Keratinocyte (primary cell): ENCODE measurements around the gene GPT2. TPM values are rescaled to one million over a fixed set of nuclear protein-coding genes. Genes with fewer than 3 reads are reported as not detected.

Experiments used
- DNase-seq: peaks from one replicate; pipeline ENCODE4 v3.0.0-alpha.2; 2011; ENCODE audit warnings: low read depth, missing footprints, low spot score
- FAIRE-seq: peaks from 2 replicates; lab custom pipeline; 2011; peaks lifted over from hg19 to GRCh38; lab: Jason Lieb, UNC
- H2AFZ ChIP-seq: 2 replicates; pipeline ENCODE4 v1.6.0; 2012; ENCODE audit warnings: low read length, control low read depth, inconsistent platforms; ENCODE audit not compliant: control insufficient read depth
- H3K27ac ChIP-seq: 2 replicates; pipeline ENCODE4 v1.5.1; 2011; ENCODE audit warnings: low read length; ENCODE audit not compliant: control insufficient read depth, insufficient read depth
- H3K27me3 ChIP-seq: 3 replicates; pipeline ENCODE4 v1.6.0; 2011; ENCODE audit warnings: low read length; ENCODE audit not compliant: control insufficient read depth, insufficient read depth; ENCODE audit errors: extremely low read depth
- H3K36me3 ChIP-seq, 2 experiments: 2 replicates in 1 of 2; 3 replicates in 1 of 2; pipeline ENCODE4 v1.5.1; 2011; ENCODE audit warnings: low read length in 2 of 2, mild to moderate bottlenecking in 1 of 2; ENCODE audit not compliant: control insufficient read depth in 2 of 2, insufficient read depth in 2 of 2; ENCODE audit errors: extremely low read depth in 1 of 2
- H3K4me1 ChIP-seq: 3 replicates; pipeline ENCODE4 v1.5.1; 2011; ENCODE audit warnings: low read length; ENCODE audit not compliant: control insufficient read depth, insufficient read depth; ENCODE audit errors: extremely low read depth
- H3K4me2 ChIP-seq: 3 replicates; pipeline ENCODE4 v1.6.0; 2011; ENCODE audit warnings: low read depth, low read length; ENCODE audit not compliant: control insufficient read depth, insufficient read depth; ENCODE audit errors: extremely low read depth
- H3K4me3 ChIP-seq, 3 experiments: fragments of 200-600 bp in 1 of 3; sonication (generic) in 1 of 3; 2 replicates in 2 of 3; 3 replicates in 1 of 3; pipeline ENCODE4 v1.5.1; 2011 to 2016; ENCODE audit warnings: low read length in 3 of 3, mild to moderate bottlenecking in 3 of 3, control low read depth in 2 of 3, inconsistent platforms in 1 of 3, low read depth in 1 of 3, mixed read lengths in 1 of 3, mixed run types in 1 of 3, moderate library complexity in 1 of 3; ENCODE audit not compliant: control insufficient read depth in 2 of 3, insufficient read depth in 2 of 3; ENCODE audit errors: extremely low read depth in 1 of 3
- H3K79me2 ChIP-seq: 2 replicates; pipeline ENCODE4 v1.6.0; 2012; ENCODE audit warnings: low read length; ENCODE audit not compliant: control insufficient read depth, insufficient read depth
- H3K9ac ChIP-seq: 3 replicates; pipeline ENCODE4 v1.6.0; 2011; ENCODE audit warnings: low read length; ENCODE audit not compliant: control insufficient read depth, insufficient read depth; ENCODE audit errors: extremely low read depth
- H3K9me1 ChIP-seq: 3 replicates; pipeline ENCODE4 v1.6.0; 2011; ENCODE audit warnings: low read length; ENCODE audit not compliant: control insufficient read depth, insufficient read depth; ENCODE audit errors: extremely low read depth
- H3K9me3 ChIP-seq: 2 replicates; pipeline ENCODE4 v1.5.1; 2012; ENCODE audit warnings: low read depth, low read length; ENCODE audit not compliant: control insufficient read depth
- H4K20me1 ChIP-seq: 3 replicates; pipeline ENCODE4 v1.6.0; 2011; ENCODE audit warnings: low read length; ENCODE audit not compliant: control insufficient read depth, insufficient read depth; ENCODE audit errors: extremely low read depth
- CTCF ChIP-seq, 3 experiments: IDR thresholded peaks in 1 of 3; conservative IDR thresholded peaks in 1 of 3; optimal IDR thresholded peaks in 1 of 3; 2 replicates in 2 of 3; 3 replicates in 1 of 3; pipeline versions ENCODE3 to v1.5.1; 2011; ENCODE audit warnings: low read length in 3 of 3, mild to moderate bottlenecking in 3 of 3, moderate library complexity in 2 of 3, control low read depth in 1 of 3, inconsistent platforms in 1 of 3; ENCODE audit not compliant: insufficient read depth in 2 of 3; ENCODE audit errors: extremely low read depth in 1 of 3
- EZH2 ChIP-seq: IDR thresholded peaks from one replicate; pipeline ENCODE4 v1.6.1; 2012; ENCODE audit warnings: inconsistent platforms, mild to moderate bottlenecking, low read length, moderate library complexity
- dilution Hi-C: fragments of 300-500 bp; cut with MboI; formaldehyde crosslinking; loops from one replicate; pipeline ENCODE4 v1.7.0; 2020; ENCODE audit warnings: low sequenced_read_pairs; ENCODE audit not compliant: extremely low pct_ligation_motif_present
- polyA plus RNA-seq, 5 experiments: library from polyadenylated mRNA; depleted of rRNA in 3 of 5; stranded (reverse) in 3 of 5; stranded (forward) in 1 of 5; unstranded in 1 of 5; fragments of >200 nt; gene quantifications; 1 replicate in 1 of 5; 2 replicates in 3 of 5; 3 replicates in 1 of 5; pipeline versions ENCODE4 v1.2.1 to v1.2.3, GENCODE V29; 2011 to 2012; ENCODE audit warnings: missing spikeins in 2 of 5, low read depth in 1 of 5, low replicate concordance in 1 of 5

The GPT2 gene
- polyA plus RNA-seq, 1 donor (not counting 4 experiments of a cell fraction or from before 2014, with no cell fraction given), result 16.1 TPM

DNA sequence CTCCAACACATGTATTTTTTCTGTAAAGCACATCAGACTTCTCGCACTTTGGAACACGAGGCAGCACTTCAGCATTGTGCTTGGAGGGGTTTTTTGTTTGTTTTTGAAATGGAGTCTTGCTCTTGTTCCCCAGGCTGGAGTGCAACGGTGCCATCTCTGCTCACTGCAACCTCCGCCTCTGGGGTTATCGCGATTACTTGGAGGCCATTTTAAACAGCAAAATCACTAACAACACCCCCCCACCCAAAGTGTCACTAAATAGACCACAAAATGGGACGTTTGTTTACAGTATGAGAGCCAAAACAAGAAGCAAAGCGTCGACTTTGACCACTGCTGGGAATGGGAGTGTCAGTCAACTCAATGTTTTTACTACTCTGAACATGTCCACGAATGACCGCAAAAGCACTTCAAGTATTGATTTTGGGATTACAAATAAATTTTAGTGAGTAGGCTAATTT, 44.1 kb upstream of the GPT2 start:
- no peak overlapping the region for H2AFZ ChIP-seq
- no peak overlapping the region for H3K27ac ChIP-seq

GRCh38 chr16:46842192-46842895, 41.8 kb upstream of the GPT2 start:
- Histone ChIP-seq H3K27ac (no peak overlapping the region), H3K4me2 (no peak overlapping the region), H3K9me3 (no peaks in the 10 kb centered on the region), H3K27me3 (peaks cover 3% of the 10 kb centered on the region), H3K79me2 (no peaks in the 10 kb centered on the region), H3K4me3 (no peak overlapping the region), H2AFZ (no peak overlapping the region), H3K9ac (no peak overlapping the region), H4K20me1 (no peaks in the 10 kb centered on the region), H3K9me1 (no peaks in the 10 kb centered on the region), H3K4me1 (no peaks in the 10 kb centered on the region), H3K36me3 (no peaks in the 10 kb centered on the region)
- TF ChIP-seq EZH2, result no peak
- no peak for TF ChIP-seq CTCF (optimal IDR thresholded peaks at IDR 0.05 in 1 of 3, IDR thresholded peaks at IDR 0.05 in 1 of 3, conservative IDR thresholded peaks at IDR 0.05 in 1 of 3; ENCODE audit: extremely low read depth in 1 of 3, insufficient read depth in 2 of 3, low read length in 3 of 3)
- dilution Hi-C loops, result no loop called here
- no peak for FAIRE-seq
- no peak for DNase-seq

More for the DNA sequence above, 44.1 kb upstream of the GPT2 start:
- Histone ChIP-seq H3K27me3 (peaks cover 3% of the 10 kb centered on the region), H3K4me1 (no peaks in the 10 kb centered on the region), H3K4me2 (no peak overlapping the region), H3K9me3 (no peaks in the 10 kb centered on the region), H3K4me3 (no peak overlapping the region), H3K36me3 (no peaks in the 10 kb centered on the region), H3K79me2 (no peaks in the 10 kb centered on the region), H4K20me1 (no peaks in the 10 kb centered on the region), H3K9ac (no peak overlapping the region), H3K9me1 (no peaks in the 10 kb centered on the region)
- TF ChIP-seq EZH2 (no peak), CTCF (optimal IDR thresholded peaks at IDR 0.05 in 1 of 3, IDR thresholded peaks at IDR 0.05 in 1 of 3, conservative IDR thresholded peaks at IDR 0.05 in 1 of 3; ENCODE audit: extremely low read depth in 1 of 3, insufficient read depth in 2 of 3, low read length in 3 of 3) (no peak)
- FAIRE-seq (no peak), DNase-seq (no peak)
- dilution Hi-C loops, result no loop called here
